Suprapubic skin (tissue), 3 donors: ENCODE results near the gene ADISSP.

Source experiments
- POLR2A ChIP-seq, 2 donors: fragments of 450-650 bp; IDR thresholded peaks; one replicate each; pipeline ENCODE4 v1.6.1; 2017; ENCODE audit warnings: antibody characterized with exemption in 2 of 2, mild to moderate bottlenecking in 2 of 2, moderate library complexity in 2 of 2
- TF ChIP-seq, protein P1 (sequence below), 2 donors: fragments of 200-600 bp in 1 of 2; fragments of 450-650 bp in 1 of 2; sonication (generic) in 1 of 2; IDR thresholded peaks; one replicate each; pipeline ENCODE4 v1.5.1; 2016 to 2019; ENCODE audit warnings: antibody characterized with exemption in 2 of 2, mild to moderate bottlenecking in 1 of 2, moderate library complexity in 1 of 2

DNA sequence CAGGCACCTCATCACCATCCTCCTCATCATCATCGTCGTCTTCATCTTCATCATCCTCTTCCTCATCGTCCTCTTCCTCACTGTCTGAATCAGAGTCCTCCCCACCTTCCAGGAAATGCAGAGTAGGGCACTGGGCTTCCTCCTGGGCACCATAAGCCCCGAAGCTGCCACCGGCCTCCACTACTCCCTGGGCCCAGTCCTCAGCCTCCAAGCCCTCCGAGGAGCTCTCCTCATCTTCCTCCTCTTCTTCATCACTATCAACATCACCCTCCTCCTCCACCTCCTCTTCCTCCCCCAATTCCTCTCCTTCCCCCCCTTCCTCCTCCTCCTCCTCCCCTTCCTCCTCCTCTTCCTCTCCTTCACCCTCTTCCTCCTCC, 17.3 kb upstream of the ADISSP start:
- TF ChIP-seq, protein P1, sequence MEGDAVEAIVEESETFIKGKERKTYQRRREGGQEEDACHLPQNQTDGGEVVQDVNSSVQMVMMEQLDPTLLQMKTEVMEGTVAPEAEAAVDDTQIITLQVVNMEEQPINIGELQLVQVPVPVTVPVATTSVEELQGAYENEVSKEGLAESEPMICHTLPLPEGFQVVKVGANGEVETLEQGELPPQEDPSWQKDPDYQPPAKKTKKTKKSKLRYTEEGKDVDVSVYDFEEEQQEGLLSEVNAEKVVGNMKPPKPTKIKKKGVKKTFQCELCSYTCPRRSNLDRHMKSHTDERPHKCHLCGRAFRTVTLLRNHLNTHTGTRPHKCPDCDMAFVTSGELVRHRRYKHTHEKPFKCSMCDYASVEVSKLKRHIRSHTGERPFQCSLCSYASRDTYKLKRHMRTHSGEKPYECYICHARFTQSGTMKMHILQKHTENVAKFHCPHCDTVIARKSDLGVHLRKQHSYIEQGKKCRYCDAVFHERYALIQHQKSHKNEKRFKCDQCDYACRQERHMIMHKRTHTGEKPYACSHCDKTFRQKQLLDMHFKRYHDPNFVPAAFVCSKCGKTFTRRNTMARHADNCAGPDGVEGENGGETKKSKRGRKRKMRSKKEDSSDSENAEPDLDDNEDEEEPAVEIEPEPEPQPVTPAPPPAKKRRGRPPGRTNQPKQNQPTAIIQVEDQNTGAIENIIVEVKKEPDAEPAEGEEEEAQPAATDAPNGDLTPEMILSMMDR (IDR thresholded peaks at IDR 0.05): no peak
- TF ChIP-seq POLR2A (IDR thresholded peaks at IDR 0.05): no peak
